Loucy (cell line): ENCODE results near the gene CCDC102B.

ENCODE experiments used
- H2AFZ ChIP-seq: fragments of 200-600 bp; sonication (generic); 2 replicates; pipeline ENCODE4 v1.6.0; 2016; ENCODE audit warnings: antibody characterized with exemption, mild to moderate bottlenecking, low read length, moderate library complexity
- H3F3A ChIP-seq: fragments of 200-600 bp; 2 replicates; pipeline ENCODE4 v1.6.0; 2016; ENCODE audit warnings: antibody characterized with exemption, low read depth, mild to moderate bottlenecking
- H3K27me3 ChIP-seq: fragments of 200-600 bp; sonication (generic); 2 replicates; pipeline ENCODE4 v1.6.1; 2014; ENCODE audit warnings: low read length, mild to moderate bottlenecking; ENCODE audit not compliant: insufficient read depth, poor library complexity, severe bottlenecking
- H3K36me3 ChIP-seq: fragments of 200-600 bp; sonication (generic); 2 replicates; pipeline ENCODE4 v1.6.1; 2016; ENCODE audit warnings: low read length; ENCODE audit not compliant: insufficient read depth
- H3K4me1 ChIP-seq: fragments of 200-600 bp; sonication (generic); 2 replicates; pipeline ENCODE4 v1.5.1; 2014; ENCODE audit warnings: low read length, mild to moderate bottlenecking; ENCODE audit not compliant: insufficient read depth, poor library complexity, severe bottlenecking
- H3K4me2 ChIP-seq: fragments of 200-600 bp; sonication (generic); 2 replicates; pipeline ENCODE4 v1.6.0; 2014; ENCODE audit warnings: antibody characterized with exemption, low read length, low read depth, mild to moderate bottlenecking; ENCODE audit not compliant: poor library complexity, severe bottlenecking
- H3K4me3 ChIP-seq: fragments of 200-600 bp; sonication (generic); 2 replicates; pipeline ENCODE4 v1.5.1; 2014; ENCODE audit warnings: low read length, mild to moderate bottlenecking, mixed read lengths; ENCODE audit not compliant: poor library complexity, severe bottlenecking
- H3K79me2 ChIP-seq: fragments of 200-600 bp; sonication (generic); 2 replicates; pipeline ENCODE4 v1.6.1; 2014; ENCODE audit warnings: low read length; ENCODE audit not compliant: insufficient read depth
- H3K9ac ChIP-seq: fragments of 200-600 bp; sonication (generic); 2 replicates; pipeline ENCODE4 v1.6.0; 2014; ENCODE audit warnings: mild to moderate bottlenecking, low read depth, low read length, moderate library complexity; ENCODE audit not compliant: poor library complexity, severe bottlenecking
- H3K9me2 ChIP-seq: fragments of 200-600 bp; sonication (generic); replicated peaks from 2 replicates; pipeline ENCODE4 v1.6.1; 2016; ENCODE audit warnings: low read depth, low read length, mixed read lengths
- H3K9me3 ChIP-seq: fragments of 200-600 bp; sonication (generic); 2 replicates; pipeline ENCODE4 v1.6.1; 2014; ENCODE audit warnings: mild to moderate bottlenecking, antibody characterized with exemption, low read length, low read depth; ENCODE audit not compliant: insufficient read depth
- H4K20me1 ChIP-seq: fragments of 200-600 bp; sonication (generic); 2 replicates; pipeline ENCODE4 v1.6.0; 2014; ENCODE audit warnings: antibody characterized with exemption, low read length, mild to moderate bottlenecking; ENCODE audit not compliant: insufficient read depth, poor library complexity, severe bottlenecking
- EZH2phosphoT487 ChIP-seq: fragments of 200-600 bp; IDR thresholded peaks from 2 replicates; pipeline ENCODE4 v1.6.1; 2018; ENCODE audit warnings: antibody characterized with exemption, mild to moderate bottlenecking, moderate library complexity, borderline replicate concordance
- TF ChIP-seq, protein P1 (sequence below): fragments of 200-600 bp; sonication (generic); conservative IDR thresholded peaks from 2 replicates; pipeline ENCODE4 v1.5.1; 2014; ENCODE audit warnings: mild to moderate bottlenecking, antibody characterized with exemption, low read length

CCDC102B gene

DNA sequence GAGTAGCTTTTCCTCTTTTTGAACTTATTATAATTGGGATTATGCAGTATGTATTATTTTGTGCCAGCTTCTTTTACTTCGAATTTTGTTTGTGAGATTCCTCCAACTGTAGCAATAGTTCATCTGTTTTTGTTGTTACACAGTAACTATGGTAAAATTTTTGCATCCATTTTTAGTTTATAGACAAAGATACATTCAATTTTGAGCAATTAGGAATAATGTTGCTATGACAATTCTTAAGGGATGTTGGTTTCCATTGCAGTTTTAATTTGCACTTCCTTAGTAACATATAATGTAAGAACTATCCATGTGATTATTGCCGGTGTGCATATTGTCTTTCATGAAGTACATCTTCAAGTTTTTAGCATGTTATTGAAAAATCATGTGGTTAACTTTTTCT lies 20.7 kb downstream of the CCDC102B start:
- Histone ChIP-seq H2AFZ (no peak overlapping the region), H3K4me2 (no peak overlapping the region), H3K36me3 (no peaks in the 10 kb centered on the region), H3K9ac (no peak overlapping the region), H4K20me1 (no peaks in the 10 kb centered on the region), H3F3A (no peaks in the 10 kb centered on the region), H3K27me3 (no peaks in the 10 kb centered on the region), H3K4me1 (no peaks in the 10 kb centered on the region), H3K9me2 (no peaks in the 10 kb centered on the region), H3K79me2 (no peaks in the 10 kb centered on the region), H3K4me3 (no peak overlapping the region), H3K9me3 (no peaks in the 10 kb centered on the region)
- TF ChIP-seq EZH2phosphoT487: no peak
- TF ChIP-seq, protein P1, sequence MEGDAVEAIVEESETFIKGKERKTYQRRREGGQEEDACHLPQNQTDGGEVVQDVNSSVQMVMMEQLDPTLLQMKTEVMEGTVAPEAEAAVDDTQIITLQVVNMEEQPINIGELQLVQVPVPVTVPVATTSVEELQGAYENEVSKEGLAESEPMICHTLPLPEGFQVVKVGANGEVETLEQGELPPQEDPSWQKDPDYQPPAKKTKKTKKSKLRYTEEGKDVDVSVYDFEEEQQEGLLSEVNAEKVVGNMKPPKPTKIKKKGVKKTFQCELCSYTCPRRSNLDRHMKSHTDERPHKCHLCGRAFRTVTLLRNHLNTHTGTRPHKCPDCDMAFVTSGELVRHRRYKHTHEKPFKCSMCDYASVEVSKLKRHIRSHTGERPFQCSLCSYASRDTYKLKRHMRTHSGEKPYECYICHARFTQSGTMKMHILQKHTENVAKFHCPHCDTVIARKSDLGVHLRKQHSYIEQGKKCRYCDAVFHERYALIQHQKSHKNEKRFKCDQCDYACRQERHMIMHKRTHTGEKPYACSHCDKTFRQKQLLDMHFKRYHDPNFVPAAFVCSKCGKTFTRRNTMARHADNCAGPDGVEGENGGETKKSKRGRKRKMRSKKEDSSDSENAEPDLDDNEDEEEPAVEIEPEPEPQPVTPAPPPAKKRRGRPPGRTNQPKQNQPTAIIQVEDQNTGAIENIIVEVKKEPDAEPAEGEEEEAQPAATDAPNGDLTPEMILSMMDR: no peak

DNA sequence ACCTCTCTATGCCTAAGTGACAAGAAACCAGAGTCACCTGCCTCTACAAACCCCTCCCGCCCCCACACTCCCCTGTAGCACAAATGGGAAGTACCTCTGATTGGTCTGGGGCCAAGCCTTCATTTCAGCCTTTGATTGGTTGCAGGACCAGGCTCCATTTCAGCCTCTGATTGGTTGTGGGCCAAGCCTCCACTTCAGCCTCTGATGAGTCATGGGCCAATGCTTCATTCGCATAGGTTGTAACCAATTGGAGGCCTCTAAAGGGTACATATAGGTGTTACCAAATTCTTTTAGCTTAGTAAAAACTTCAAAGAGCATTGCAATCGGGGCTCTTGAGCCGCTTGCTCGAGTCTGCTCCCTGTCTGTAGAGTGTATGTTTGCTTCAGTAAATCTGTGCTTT lies 25.0 kb downstream of the CCDC102B start:
- Histone ChIP-seq H3K4me2 (no peak overlapping the region), H3K9me2 (no peaks in the 10 kb centered on the region), H3K27me3 (no peaks in the 10 kb centered on the region), H3K9me3 (no peaks in the 10 kb centered on the region), H4K20me1 (no peaks in the 10 kb centered on the region), H3K36me3 (no peaks in the 10 kb centered on the region), H3K9ac (no peak overlapping the region), H3K79me2 (no peaks in the 10 kb centered on the region), H3K4me3 (no peak overlapping the region), H3K4me1 (no peaks in the 10 kb centered on the region), H3F3A (no peaks in the 10 kb centered on the region), H2AFZ (no peak overlapping the region)
- no peak for TF ChIP-seq EZH2phosphoT487
- TF ChIP-seq, protein P1: no peak

DNA sequence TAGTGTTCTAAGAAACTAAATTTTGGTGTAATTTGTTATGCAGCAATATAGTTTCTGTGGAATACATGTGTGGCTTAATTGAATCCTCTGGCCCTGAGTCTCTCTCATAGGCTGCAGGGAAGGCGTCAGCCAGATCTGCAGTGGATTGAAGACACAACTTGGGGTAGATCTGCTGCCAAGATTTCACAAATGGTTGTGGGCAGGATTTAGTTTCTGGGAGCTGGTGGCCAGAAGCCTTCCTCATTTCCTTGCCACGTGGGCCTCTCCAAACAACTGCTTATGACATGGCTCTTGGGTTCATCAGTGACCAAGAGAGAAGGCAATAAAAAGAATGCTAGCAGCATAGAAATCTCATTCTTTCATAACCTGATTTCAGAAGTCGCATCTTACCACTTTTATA lies 28.2 kb downstream of the CCDC102B start:
- no peak overlapping the region for H3K4me3 ChIP-seq
- no peaks in the 10 kb centered on the region for H3F3A ChIP-seq
- no peak overlapping the region for H2AFZ ChIP-seq
- H3K9me3 ChIP-seq: no peaks in the 10 kb centered on the region
- no peaks in the 10 kb centered on the region for H3K36me3 ChIP-seq
- no peaks in the 10 kb centered on the region for H3K79me2 ChIP-seq
- no peak overlapping the region for H3K4me2 ChIP-seq
- H4K20me1 ChIP-seq: no peaks in the 10 kb centered on the region
- no peaks in the 10 kb centered on the region for H3K9me2 ChIP-seq
- no peak overlapping the region for H3K9ac ChIP-seq
- H3K27me3 ChIP-seq: no peaks in the 10 kb centered on the region
- no peaks in the 10 kb centered on the region for H3K4me1 ChIP-seq
- TF ChIP-seq, protein P1: no peak
- no peak for TF ChIP-seq EZH2phosphoT487
